ENCODE results near the gene NOX3.

NOX3 gene

DNA sequence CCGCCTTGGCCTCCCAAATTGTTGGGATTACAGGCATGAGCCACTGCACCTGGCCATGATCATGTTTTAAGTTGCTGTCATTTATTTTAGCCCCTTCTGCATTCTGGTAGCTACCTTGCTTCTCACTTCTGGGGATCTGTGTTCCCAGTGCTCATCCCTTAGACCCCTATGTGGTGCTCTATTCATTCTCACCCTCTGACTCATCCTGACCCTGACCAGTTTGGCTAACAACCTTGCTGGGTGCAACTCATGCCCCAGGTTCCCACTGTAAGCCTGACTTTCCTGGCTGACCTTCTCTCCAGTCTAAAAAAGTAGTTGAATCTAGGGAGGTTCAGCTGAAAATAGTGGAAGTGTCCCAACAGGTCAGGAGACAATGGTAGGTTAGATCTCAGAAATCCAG is 47.4 kb downstream of the NOX3 start:
- TF ChIP-seq POLR2AphosphoS5 (IDR thresholded peaks at IDR 0.05; ENCODE audit: low read depth), result no peak
- TF ChIP-seq, protein P1, sequence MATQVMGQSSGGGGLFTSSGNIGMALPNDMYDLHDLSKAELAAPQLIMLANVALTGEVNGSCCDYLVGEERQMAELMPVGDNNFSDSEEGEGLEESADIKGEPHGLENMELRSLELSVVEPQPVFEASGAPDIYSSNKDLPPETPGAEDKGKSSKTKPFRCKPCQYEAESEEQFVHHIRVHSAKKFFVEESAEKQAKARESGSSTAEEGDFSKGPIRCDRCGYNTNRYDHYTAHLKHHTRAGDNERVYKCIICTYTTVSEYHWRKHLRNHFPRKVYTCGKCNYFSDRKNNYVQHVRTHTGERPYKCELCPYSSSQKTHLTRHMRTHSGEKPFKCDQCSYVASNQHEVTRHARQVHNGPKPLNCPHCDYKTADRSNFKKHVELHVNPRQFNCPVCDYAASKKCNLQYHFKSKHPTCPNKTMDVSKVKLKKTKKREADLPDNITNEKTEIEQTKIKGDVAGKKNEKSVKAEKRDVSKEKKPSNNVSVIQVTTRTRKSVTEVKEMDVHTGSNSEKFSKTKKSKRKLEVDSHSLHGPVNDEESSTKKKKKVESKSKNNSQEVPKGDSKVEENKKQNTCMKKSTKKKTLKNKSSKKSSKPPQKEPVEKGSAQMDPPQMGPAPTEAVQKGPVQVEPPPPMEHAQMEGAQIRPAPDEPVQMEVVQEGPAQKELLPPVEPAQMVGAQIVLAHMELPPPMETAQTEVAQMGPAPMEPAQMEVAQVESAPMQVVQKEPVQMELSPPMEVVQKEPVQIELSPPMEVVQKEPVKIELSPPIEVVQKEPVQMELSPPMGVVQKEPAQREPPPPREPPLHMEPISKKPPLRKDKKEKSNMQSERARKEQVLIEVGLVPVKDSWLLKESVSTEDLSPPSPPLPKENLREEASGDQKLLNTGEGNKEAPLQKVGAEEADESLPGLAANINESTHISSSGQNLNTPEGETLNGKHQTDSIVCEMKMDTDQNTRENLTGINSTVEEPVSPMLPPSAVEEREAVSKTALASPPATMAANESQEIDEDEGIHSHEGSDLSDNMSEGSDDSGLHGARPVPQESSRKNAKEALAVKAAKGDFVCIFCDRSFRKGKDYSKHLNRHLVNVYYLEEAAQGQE (IDR thresholded peaks at IDR 0.05; ENCODE audit: insufficient replicate concordance, low read depth), result no peak
- TF ChIP-seq, protein P2, sequence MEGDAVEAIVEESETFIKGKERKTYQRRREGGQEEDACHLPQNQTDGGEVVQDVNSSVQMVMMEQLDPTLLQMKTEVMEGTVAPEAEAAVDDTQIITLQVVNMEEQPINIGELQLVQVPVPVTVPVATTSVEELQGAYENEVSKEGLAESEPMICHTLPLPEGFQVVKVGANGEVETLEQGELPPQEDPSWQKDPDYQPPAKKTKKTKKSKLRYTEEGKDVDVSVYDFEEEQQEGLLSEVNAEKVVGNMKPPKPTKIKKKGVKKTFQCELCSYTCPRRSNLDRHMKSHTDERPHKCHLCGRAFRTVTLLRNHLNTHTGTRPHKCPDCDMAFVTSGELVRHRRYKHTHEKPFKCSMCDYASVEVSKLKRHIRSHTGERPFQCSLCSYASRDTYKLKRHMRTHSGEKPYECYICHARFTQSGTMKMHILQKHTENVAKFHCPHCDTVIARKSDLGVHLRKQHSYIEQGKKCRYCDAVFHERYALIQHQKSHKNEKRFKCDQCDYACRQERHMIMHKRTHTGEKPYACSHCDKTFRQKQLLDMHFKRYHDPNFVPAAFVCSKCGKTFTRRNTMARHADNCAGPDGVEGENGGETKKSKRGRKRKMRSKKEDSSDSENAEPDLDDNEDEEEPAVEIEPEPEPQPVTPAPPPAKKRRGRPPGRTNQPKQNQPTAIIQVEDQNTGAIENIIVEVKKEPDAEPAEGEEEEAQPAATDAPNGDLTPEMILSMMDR (IDR thresholded peaks at IDR 0.05; ENCODE audit: insufficient read depth, low read length), result no peak
- TF ChIP-seq SPI1 (IDR thresholded peaks at IDR 0.05; ENCODE audit: borderline replicate concordance, low read depth), result no peak
- TF ChIP-seq GABPA (IDR thresholded peaks at IDR 0.05; ENCODE audit: low read depth), result no peak
- DNase-seq (ENCODE audit: low read depth in 1 of 2, low spot score in 1 of 2), result no peak
- no peak overlapping the region for H3K4me3 ChIP-seq (replicated peaks; ENCODE audit: insufficient read depth, low read length)
- no peaks in the 10 kb centered on the region for H3K27me3 ChIP-seq (ENCODE audit: insufficient read depth, poor library complexity, severe bottlenecking)
- no peak overlapping the region for H3K27ac ChIP-seq (replicated peaks)

DNA sequence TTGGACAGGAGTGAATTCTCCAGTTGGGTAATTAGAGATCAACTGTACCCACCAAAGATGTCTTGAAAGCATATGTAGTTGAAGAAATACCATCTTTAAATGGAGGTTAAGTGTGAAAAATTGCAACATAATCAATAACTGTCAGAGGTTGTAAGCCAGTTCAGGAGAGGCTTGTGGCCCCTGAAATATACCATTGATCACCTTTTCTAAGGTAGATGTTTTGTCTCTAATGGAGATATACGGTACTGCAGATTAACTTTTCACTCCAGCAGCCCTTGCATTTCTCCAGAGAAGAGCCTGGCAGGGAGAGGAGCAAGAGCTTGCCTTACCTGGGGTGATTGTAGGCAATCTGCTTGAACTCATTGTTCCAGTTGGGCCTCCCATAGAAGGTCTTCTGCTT is 48.8 kb downstream of the NOX3 start:
- Histone ChIP-seq H3K27ac (replicated peaks) (no peak overlapping the region), H3K4me3 (replicated peaks; ENCODE audit: insufficient read depth, low read length) (no peak overlapping the region), H3K27me3 (ENCODE audit: insufficient read depth, poor library complexity, severe bottlenecking) (no peaks in the 10 kb centered on the region)
- DNase-seq (ENCODE audit: low read depth in 1 of 2, low spot score in 1 of 2), result no peak
- no peak for TF ChIP-seq POLR2AphosphoS5 (IDR thresholded peaks at IDR 0.05; ENCODE audit: low read depth)
- TF ChIP-seq, protein P1 (IDR thresholded peaks at IDR 0.05; ENCODE audit: insufficient replicate concordance, low read depth), result no peak
- TF ChIP-seq GABPA (IDR thresholded peaks at IDR 0.05; ENCODE audit: low read depth), result no peak
- no peak for TF ChIP-seq SPI1 (IDR thresholded peaks at IDR 0.05; ENCODE audit: borderline replicate concordance, low read depth)
- TF ChIP-seq, protein P2 (IDR thresholded peaks at IDR 0.05; ENCODE audit: insufficient read depth, low read length), result no peak

DNA sequence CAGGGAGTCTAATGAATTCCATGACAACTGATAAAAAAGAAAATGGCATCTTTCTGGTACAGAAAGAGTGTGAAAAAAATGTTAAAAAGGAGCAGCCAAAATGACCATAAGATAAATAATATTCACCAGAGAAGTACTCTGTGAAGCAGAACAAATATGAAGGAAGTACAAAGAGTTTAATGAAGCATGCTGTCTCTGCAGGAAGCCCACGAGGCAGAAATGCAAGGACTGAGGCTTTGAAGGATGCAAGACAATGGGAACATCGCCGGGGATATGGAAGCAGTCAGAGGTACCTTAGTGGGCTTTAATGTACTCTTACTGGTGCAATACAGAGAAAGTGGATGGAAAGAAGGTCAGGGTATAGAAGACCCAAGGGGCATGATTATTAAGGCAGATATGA is 50.7 kb downstream of the NOX3 start:
- H3K27me3 ChIP-seq (ENCODE audit: insufficient read depth, poor library complexity, severe bottlenecking), result no peaks in the 10 kb centered on the region
- no peak for DNase-seq (ENCODE audit: low read depth in 1 of 2, low spot score in 1 of 2)
- no peak overlapping the region for H3K27ac ChIP-seq (replicated peaks)
- H3K4me3 ChIP-seq (replicated peaks; ENCODE audit: insufficient read depth, low read length), result no peak overlapping the region
- TF ChIP-seq SPI1 (IDR thresholded peaks at IDR 0.05; ENCODE audit: borderline replicate concordance, low read depth), result no peak
- TF ChIP-seq GABPA (IDR thresholded peaks at IDR 0.05; ENCODE audit: low read depth), result no peak
- TF ChIP-seq, protein P1 (IDR thresholded peaks at IDR 0.05; ENCODE audit: insufficient replicate concordance, low read depth), result no peak
- TF ChIP-seq, protein P2 (IDR thresholded peaks at IDR 0.05; ENCODE audit: insufficient read depth, low read length), result no peak
- TF ChIP-seq POLR2AphosphoS5 (IDR thresholded peaks at IDR 0.05; ENCODE audit: low read depth), result no peak
